Neural progenitor cell (in vitro differentiated cells): Measurements from ENCODE around the gene KRT80. TPM values are rescaled to one million over a fixed set of nuclear protein-coding genes. Genes with fewer than 3 reads are reported as not detected.

Experiments
- DNase-seq: peaks from one replicate; pipeline ENCODE4 v3.0.0-alpha.2; 2016; ENCODE audit warnings: low spot score
- H2AFZ ChIP-seq: fragments of 200-600 bp; sonication (generic); replicated peaks from 2 replicates; pipeline ENCODE4 v1.6.1; 2016; ENCODE audit warnings: antibody characterized with exemption
- H3F3A ChIP-seq: fragments of 200-600 bp; sonication (generic); 2 replicates; pipeline ENCODE4 v1.6.1; 2016; ENCODE audit warnings: antibody characterized with exemption, low read depth
- H3K27ac ChIP-seq: fragments of 200-600 bp; sonication (generic); 2 replicates; pipeline ENCODE4 v1.5.1; 2016; ENCODE audit warnings: mild to moderate bottlenecking
- H3K27me3 ChIP-seq: fragments of 200-600 bp; sonication (generic); 2 replicates; pipeline ENCODE4 v1.6.1; 2016; ENCODE audit warnings: mild to moderate bottlenecking, moderate library complexity
- H3K36me3 ChIP-seq: fragments of 200-600 bp; sonication (generic); 2 replicates; pipeline ENCODE4 v1.5.1; 2016
- H3K4me1 ChIP-seq: fragments of 200-600 bp; sonication (generic); 2 replicates; pipeline ENCODE4 v1.6.1; 2016; ENCODE audit warnings: mixed run types
- H3K4me2 ChIP-seq: fragments of 200-600 bp; sonication (generic); 2 replicates; pipeline ENCODE4 v1.6.1; 2016
- H3K4me3 ChIP-seq: fragments of 200-600 bp; sonication (generic); 2 replicates; pipeline ENCODE4 v1.5.1; 2016
- H3K79me2 ChIP-seq: fragments of 200-600 bp; sonication (generic); 2 replicates; pipeline ENCODE4 v1.6.1; 2016; ENCODE audit warnings: low read depth
- H3K9ac ChIP-seq: fragments of 200-600 bp; sonication (generic); 2 replicates; pipeline ENCODE4 v1.6.1; 2016
- H3K9me3 ChIP-seq: fragments of 200-600 bp; sonication (generic); 2 replicates; pipeline ENCODE4 v1.5.1; 2016; ENCODE audit warnings: low read depth
- H4K20me1 ChIP-seq: fragments of 200-600 bp; sonication (generic); 2 replicates; pipeline ENCODE4 v1.6.1; 2016; ENCODE audit warnings: low read depth
- H3K27ac Mint-ChIP-seq: 3 replicates; pipeline ENCODE4 v1.8.0; 2021; ENCODE audit warnings: mixed read lengths
- H3K27me3 Mint-ChIP-seq: 2 replicates; pipeline ENCODE4 v1.8.0; 2022; ENCODE audit warnings: low read depth, mild to moderate bottlenecking, inconsistent platforms, moderate library complexity, mixed read lengths; ENCODE audit not compliant: insufficient read depth
- H3K36me3 Mint-ChIP-seq: 3 replicates; pipeline ENCODE4 v1.8.0; 2021; ENCODE audit warnings: mixed read lengths
- H3K4me1 Mint-ChIP-seq: 3 replicates; pipeline ENCODE4 v1.8.0; 2021; ENCODE audit warnings: mixed read lengths
- H3K4me3 Mint-ChIP-seq: 3 replicates; pipeline ENCODE4 v1.8.0; 2021; ENCODE audit warnings: mild to moderate bottlenecking, moderate library complexity, mixed read lengths
- H3K9me3 Mint-ChIP-seq: 3 replicates; pipeline ENCODE4 v1.8.0; 2020; ENCODE audit warnings: mixed read lengths
- EZH2 ChIP-seq: fragments of 200-600 bp; sonication (generic); IDR thresholded peaks from 2 replicates; pipeline ENCODE4 v1.6.1; 2017; ENCODE audit warnings: antibody characterized with exemption, mild to moderate bottlenecking, moderate library complexity
- EZH2phosphoT487 ChIP-seq: fragments of 200-600 bp; sonication (generic); IDR thresholded peaks from 2 replicates; pipeline ENCODE4 v1.6.1; 2017; ENCODE audit warnings: antibody characterized with exemption
- total RNA-seq: library from RNA; depleted of rRNA; stranded (reverse); fragments of >200 nt; gene quantifications from 2 replicates; pipeline ENCODE4 v1.2.3, GENCODE V29; 2015; ENCODE audit warnings: low replicate concordance
- TF ChIP-seq, protein P1 (sequence below): fragments of 200-600 bp; sonication (generic); IDR thresholded peaks from 2 replicates; pipeline ENCODE4 v1.5.1; 2017; ENCODE audit warnings: antibody characterized with exemption, mild to moderate bottlenecking

The KRT80 gene
- total RNA-seq, 1 donor from 2014 or later, result not detected

DNA sequence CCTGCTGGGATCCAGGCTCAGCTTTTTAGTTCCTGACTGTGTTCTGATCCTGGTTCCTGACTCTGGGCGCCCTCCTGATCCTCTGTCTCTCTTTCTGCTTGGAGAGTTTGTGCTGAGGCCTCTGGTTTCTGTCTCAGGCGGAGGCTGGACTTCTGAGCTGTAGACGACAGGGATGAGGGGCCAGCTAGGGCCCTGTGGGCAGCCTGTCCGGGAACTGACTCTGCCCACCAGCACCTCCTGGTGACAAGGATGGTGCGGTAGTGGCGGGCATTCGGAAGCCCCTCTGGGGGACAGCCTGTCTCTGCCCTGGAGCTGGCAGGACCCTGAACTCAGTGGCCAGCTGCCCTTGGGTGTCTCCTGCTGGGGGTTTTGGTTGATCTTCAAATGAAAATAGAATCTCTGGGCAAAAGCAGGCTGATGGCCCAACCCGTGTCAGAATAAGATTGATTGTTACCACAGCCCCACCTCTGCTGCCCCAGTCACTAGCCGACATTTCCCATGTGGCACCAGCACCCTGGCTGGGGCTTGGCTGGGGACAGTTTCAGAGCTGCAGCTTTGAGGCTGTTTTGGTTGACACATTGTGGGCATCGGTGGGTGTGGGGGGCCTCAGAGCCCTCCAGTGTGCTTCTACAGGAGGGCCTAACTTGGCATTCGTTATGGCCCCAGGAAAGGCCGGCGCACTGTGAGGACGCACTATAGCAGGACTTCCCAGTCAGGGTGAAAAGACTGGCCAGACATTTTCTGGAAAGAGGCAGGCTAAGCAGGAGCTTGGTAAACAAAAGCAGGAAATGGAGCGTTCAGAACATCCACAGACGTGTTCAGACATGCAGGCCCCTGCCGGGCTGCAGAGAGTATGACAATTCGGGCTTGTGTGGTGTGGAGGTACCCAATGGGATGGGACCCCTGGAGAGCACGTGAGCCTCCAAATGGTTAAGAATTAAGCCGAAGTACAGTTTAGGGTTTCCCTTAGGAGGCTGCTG lies 16.2 kb downstream of the KRT80 start:
- H3F3A ChIP-seq, result no peaks in the 10 kb centered on the region
- Mint-ChIP-seq H3K27ac (no peak overlapping the region), H3K4me3 (no peak overlapping the region), H3K36me3 (no peaks in the 10 kb centered on the region), H3K4me1 (peaks cover 17% of the 10 kb centered on the region), H3K9me3 (no peaks in the 10 kb centered on the region), H3K27me3 (peaks cover 15% of the 10 kb centered on the region)
- DNase-seq, result peak; percentile 28
- H3K79me2 ChIP-seq, result no peaks in the 10 kb centered on the region
- H3K4me3 ChIP-seq, result no peak overlapping the region
- no peaks in the 10 kb centered on the region for H3K9me3 ChIP-seq
- H3K4me2 ChIP-seq, result no peak overlapping the region
- no peak for TF ChIP-seq EZH2phosphoT487
- TF ChIP-seq, protein P1, sequence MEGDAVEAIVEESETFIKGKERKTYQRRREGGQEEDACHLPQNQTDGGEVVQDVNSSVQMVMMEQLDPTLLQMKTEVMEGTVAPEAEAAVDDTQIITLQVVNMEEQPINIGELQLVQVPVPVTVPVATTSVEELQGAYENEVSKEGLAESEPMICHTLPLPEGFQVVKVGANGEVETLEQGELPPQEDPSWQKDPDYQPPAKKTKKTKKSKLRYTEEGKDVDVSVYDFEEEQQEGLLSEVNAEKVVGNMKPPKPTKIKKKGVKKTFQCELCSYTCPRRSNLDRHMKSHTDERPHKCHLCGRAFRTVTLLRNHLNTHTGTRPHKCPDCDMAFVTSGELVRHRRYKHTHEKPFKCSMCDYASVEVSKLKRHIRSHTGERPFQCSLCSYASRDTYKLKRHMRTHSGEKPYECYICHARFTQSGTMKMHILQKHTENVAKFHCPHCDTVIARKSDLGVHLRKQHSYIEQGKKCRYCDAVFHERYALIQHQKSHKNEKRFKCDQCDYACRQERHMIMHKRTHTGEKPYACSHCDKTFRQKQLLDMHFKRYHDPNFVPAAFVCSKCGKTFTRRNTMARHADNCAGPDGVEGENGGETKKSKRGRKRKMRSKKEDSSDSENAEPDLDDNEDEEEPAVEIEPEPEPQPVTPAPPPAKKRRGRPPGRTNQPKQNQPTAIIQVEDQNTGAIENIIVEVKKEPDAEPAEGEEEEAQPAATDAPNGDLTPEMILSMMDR, result peak; percentile 15
- no peaks in the 10 kb centered on the region for H3K36me3 ChIP-seq
- H3K27ac ChIP-seq, result no peak overlapping the region
- no peak overlapping the region for H3K9ac ChIP-seq
- peak overlapping the region; percentile 40 for H2AFZ ChIP-seq
- no peaks in the 10 kb centered on the region for H3K27me3 ChIP-seq
- no peaks in the 10 kb centered on the region for H4K20me1 ChIP-seq
- peaks cover 8% of the 10 kb centered on the region for H3K4me1 ChIP-seq

DNA sequence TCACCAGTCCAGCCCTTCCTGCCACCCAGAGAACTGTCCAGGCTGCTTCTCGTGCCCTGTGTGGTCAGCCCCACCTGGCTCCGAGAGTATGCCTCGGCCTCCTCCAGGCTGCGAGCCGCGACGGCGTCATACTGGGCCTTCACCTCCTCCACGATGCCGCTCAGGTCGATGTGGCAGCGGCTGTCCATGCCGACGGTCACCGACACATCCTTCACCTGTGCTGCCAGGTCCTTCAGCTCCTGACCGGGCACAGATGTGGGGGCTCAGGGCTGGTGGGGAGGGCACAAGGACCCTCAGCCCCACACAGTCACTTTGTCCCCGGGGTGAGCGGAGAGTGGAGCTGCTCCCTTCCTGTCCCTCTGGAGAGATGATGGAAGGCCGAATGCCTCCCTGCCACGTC lies 18.3 kb downstream of the KRT80 start:
- Histone ChIP-seq H3K4me3 (no peak overlapping the region), H4K20me1 (no peaks in the 10 kb centered on the region), H3K27ac (no peak overlapping the region), H3K4me1 (peaks cover 8% of the 10 kb centered on the region), H3K9me3 (no peaks in the 10 kb centered on the region), H3K9ac (no peak overlapping the region), H3K36me3 (no peaks in the 10 kb centered on the region), H3K27me3 (no peaks in the 10 kb centered on the region), H3K79me2 (no peaks in the 10 kb centered on the region), H3K4me2 (no peak overlapping the region), H2AFZ (no peak overlapping the region), H3F3A (no peaks in the 10 kb centered on the region)
- H3K27ac Mint-ChIP-seq, result no peak overlapping the region
- no peaks in the 10 kb centered on the region for H3K36me3 Mint-ChIP-seq
- peaks cover 11% of the 10 kb centered on the region for H3K4me1 Mint-ChIP-seq
- H3K27me3 Mint-ChIP-seq, result peaks cover 16% of the 10 kb centered on the region
- no peak for DNase-seq
- H3K4me3 Mint-ChIP-seq, result no peak overlapping the region
- TF ChIP-seq EZH2, result no peak
- no peaks in the 10 kb centered on the region for H3K9me3 Mint-ChIP-seq

DNA sequence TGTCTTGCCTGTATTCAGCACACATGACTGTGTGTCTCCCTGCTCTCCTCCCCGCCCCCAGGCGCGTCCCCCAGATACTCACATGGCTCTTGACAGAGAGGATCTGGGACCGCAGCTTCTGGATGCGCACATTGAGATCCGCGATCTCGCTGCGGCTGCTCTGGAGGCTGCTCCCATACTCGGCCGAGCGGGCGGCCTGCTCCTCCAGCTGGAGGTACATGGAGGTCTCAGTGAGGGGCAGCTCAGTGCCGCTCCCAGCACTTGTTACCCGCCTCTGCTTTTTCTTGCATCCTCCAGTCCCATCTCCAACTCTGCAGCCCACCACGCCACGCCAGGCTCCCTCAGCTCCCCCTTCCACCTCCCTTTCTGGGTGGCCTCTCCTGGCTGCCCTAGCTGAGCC lies 18.9 kb downstream of the KRT80 start:
- Histone ChIP-seq H3K4me2 (no peak overlapping the region), H3K4me3 (no peak overlapping the region), H3K4me1 (peaks cover 8% of the 10 kb centered on the region), H3K9ac (no peak overlapping the region), H3K79me2 (no peaks in the 10 kb centered on the region), H3K27ac (no peak overlapping the region), H4K20me1 (no peaks in the 10 kb centered on the region), H3K27me3 (no peaks in the 10 kb centered on the region), H3K9me3 (no peaks in the 10 kb centered on the region), H3K36me3 (no peaks in the 10 kb centered on the region), H2AFZ (no peak overlapping the region), H3F3A (no peaks in the 10 kb centered on the region)
- Mint-ChIP-seq H3K9me3 (no peaks in the 10 kb centered on the region), H3K27ac (no peak overlapping the region), H3K4me1 (peaks cover 11% of the 10 kb centered on the region), H3K36me3 (no peaks in the 10 kb centered on the region), H3K4me3 (no peak overlapping the region), H3K27me3 (peaks cover 13% of the 10 kb centered on the region)
- DNase-seq, result no peak
- TF ChIP-seq, protein P1, result no peak
- TF ChIP-seq EZH2phosphoT487 (no peak), EZH2 (no peak)

DNA sequence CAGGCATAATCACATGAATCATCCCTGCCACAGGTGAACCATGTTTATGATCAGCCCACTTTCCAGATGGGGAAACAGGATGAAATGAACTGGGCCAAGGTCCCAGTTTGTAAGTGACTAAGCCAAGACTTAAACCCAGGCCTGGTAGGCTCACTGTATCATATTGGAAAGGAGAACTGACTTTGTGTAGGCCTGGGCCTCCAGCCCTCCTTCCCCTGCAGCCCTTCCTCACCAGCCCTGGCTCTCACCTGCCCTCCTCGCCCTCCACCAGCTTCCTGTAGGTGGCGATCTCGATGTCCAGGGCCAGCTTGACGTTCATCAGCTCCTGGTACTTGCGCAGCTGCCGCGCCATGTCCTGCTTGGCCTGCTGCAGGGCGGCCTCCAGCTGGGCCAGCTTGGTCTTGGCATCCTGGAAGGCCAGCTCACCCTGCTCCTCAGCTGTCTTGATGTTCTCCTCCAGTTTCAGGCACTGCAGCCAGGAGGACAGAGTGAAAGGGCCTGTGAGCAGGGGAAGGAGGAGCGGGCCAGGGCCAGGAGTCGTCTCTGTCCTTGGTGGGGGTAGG lies 19.8 kb downstream of the KRT80 start:
- H3K36me3 Mint-ChIP-seq, result no peaks in the 10 kb centered on the region

More for the DNA sequence above, 19.8 kb downstream of the KRT80 start:
- H3K4me2 ChIP-seq, result no peak overlapping the region
- no peaks in the 10 kb centered on the region for H3K79me2 ChIP-seq
- Mint-ChIP-seq H3K27ac (no peak overlapping the region), H3K4me3 (no peak overlapping the region), H3K27me3 (peaks cover 15% of the 10 kb centered on the region), H3K9me3 (no peaks in the 10 kb centered on the region), H3K4me1 (peaks cover 8% of the 10 kb centered on the region)
- no peak overlapping the region for H2AFZ ChIP-seq
- no peaks in the 10 kb centered on the region for H3K9me3 ChIP-seq
- H3F3A ChIP-seq, result no peaks in the 10 kb centered on the region
- H3K27ac ChIP-seq, result no peak overlapping the region
- H3K9ac ChIP-seq, result no peak overlapping the region
- no peaks in the 10 kb centered on the region for H3K27me3 ChIP-seq
- H3K36me3 ChIP-seq, result no peaks in the 10 kb centered on the region
- TF ChIP-seq, protein P1, result peak; percentile 59
- no peak for TF ChIP-seq EZH2
- TF ChIP-seq EZH2phosphoT487, result no peak
- peak; percentile 66 for DNase-seq
- no peak overlapping the region for H3K4me3 ChIP-seq
- peaks cover 8% of the 10 kb centered on the region for H3K4me1 ChIP-seq
- H4K20me1 ChIP-seq, result no peaks in the 10 kb centered on the region
